Sigmoid colon (tissue), 4 donors: ENCODE measurements around the gene RIGI.

Source experiments
- CTCF ChIP-seq, 4 experiments: fragments of 450-650 bp in 3 of 4; fragments of 200-600 bp in 1 of 4; IDR thresholded peaks; one replicate each; pipeline ENCODE4 v1.5.1; 2016 to 2019; ENCODE audit warnings: antibody characterized with exemption in 4 of 4, mild to moderate bottlenecking in 3 of 4, moderate library complexity in 2 of 4
- POLR2AphosphoS5 ChIP-seq, 4 donors: sonication (generic); formaldehyde crosslinking; IDR thresholded peaks; one replicate each; pipeline ENCODE4 v1.6.1; 2017; ENCODE audit warnings: antibody characterized with exemption in 4 of 4

GRCh38 chr9:32526041-32526706 lies at the start of gene RIGI:
- TF ChIP-seq CTCF (IDR thresholded peaks at IDR 0.05) (peak in 1 of 4 experiments; percentile 26), POLR2AphosphoS5 (IDR thresholded peaks at IDR 0.05) (peak; percentile 70 to 96 (median 86))
